GM21528 (cell line): ENCODE results near the gene GRIK3.
"Not testable (repeated sequence)": the region's sequence is repeated elsewhere in the genome, so short reads cannot be mapped to it uniquely, and the experiment has no call there.

Experiments used
- ATAC-seq: cut with Tn5 transposase; IDR thresholded peaks from one replicate; pipeline ENCODE4 v1.9.1; 2021; ENCODE audit warnings: mild to moderate bottlenecking, moderate library complexity; ENCODE audit not compliant: unreplicated experiment, low FRiP score

Gene GRIK3

DNA sequence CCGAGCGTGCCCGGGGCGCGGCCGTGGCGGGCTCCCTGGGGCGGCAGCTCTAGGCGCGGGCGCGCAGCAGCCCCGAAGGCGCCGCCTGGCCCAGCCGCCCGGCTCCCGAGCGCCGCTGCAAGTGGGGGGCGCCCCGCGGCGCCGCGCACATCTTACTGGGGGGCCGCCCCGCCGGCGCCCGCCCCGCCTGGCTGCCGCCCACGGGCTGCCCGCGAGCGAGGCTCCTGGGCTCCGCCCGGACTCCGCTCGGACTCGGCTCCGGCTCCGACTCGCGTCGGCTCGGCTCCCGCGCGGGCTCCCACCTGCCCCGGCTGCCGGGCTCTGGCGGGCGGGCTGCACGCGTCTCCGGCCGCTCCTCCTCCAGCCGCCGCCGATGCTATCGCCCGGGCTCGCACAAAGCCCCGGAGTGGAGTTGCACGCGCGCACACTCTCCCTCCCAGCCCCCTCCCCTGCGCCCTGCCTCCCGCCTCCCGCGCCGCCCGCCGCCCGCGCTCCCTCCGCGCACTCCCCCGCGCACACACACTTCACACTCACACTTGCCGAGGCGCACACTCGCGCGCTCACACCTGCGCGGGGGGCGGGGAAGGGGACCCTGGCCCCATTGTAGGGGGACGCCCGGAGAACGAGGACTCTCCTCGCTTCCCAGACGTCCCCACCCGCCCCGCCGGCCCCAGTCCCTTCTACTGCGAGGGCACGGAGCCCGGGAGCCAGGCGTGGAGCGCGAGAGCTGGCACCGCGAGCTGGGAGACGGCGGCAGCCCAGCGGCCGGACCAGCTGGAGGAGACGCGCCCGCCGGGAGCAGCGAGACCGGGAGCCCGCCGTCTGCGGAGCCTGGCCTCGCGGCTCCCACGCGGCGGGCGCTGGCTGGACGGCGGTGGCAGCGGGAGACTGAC, at the start of gene GRIK3:
GRIK3 (minus strand) TSS at position 395 of the 893 bp plus-strand sequence. CDS start 407 bp downstream, outside the sequence.
- no peak for ATAC-seq

DNA sequence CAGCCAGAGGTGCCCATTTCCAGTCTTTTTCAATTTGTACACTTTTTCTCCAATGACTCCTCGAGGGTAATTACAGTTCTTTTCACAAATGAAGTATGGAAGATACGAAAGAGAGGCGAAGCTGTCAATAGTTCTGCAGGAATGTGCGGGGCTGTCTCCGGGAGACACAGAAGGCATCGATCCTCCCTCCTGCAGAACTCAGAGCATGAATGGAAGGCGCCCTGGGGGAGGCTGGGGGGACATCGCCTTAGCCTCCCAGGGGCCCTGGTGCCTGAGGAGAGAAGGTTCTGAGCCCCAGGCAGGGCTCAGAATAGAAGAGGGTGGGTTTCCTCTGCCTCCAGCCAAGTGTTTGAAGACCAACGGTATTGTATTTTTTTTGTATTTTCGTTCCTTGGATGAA, 49.7 kb upstream of the GRIK3 start:
- no peak for ATAC-seq

DNA sequence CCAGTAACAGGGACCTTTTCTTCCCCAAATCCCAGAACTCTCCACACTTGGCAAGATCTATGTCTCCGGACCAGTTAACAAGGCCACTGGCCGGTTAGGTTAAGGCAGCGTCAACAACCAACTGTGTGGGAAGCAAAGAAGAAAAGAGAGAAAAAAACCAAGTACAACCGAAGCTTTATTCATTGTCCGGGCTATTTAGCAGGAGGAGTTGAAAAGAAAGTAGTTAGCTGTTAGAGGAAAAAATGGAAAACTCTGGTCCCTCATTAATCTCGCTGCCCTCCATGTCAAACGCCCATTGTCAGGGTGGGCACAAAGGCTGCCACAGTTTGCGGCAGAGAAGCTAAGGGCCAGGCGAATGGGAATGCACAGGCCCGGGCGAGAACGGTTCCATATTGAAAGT, 49.3 kb upstream of the GRIK3 start:
- ATAC-seq: no peak

DNA sequence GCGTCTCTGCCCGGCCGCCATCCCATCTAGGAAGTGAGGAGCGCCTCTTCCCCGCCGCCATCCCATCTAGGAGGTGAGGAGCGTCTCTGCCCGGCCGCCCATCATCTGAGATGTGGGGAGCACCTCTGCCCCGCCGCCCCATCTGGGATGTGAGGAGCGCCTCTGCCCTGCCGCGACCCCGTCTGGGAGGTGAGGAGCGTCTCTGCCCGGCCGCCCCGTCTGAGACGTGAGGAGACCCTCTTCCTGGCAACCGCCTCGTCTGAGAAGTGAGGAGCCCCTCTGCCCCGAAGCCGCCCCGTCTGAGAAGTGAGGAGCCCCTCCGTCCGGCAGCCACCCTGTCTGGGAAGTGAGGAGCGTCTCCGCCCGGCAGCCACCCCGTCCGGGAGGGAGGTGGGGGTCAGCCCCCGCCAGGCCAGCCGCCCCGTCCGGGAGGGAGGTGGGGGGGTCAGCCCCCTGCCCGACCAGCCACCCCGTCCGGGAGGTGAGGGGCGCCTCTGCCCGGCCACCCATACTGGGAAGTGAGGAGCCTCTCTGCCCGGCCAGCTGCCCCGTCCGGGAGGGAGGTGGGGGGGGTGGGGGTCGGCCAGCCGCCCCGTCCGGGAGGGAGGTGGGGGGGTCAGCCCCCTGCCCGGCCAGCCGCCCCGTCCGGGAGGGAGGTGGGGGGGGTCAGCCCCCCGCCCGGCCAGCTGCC, 46.1 kb upstream of the GRIK3 start:
- ATAC-seq: not testable (repeated sequence)

DNA sequence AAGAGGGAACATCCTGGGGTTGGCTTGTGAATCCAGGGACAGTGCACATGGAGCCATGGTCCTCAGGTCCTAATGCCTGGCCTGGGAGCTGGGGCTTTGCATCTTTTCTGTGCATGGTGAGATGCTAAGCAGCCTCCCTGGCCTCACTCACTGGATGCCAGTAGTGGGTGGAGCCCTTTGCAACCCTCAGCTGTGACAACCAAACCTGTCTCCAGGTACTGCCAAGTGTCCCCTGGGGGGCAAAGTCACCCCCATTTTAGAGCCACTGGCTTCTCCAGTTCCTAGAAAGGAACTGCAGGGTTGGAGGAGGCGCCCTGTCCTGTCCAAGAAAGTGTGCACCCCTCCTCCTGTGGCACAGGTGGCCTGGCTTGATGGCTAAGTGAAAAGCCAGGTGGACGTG, 44.6 kb upstream of the GRIK3 start:
- no peak for ATAC-seq

DNA sequence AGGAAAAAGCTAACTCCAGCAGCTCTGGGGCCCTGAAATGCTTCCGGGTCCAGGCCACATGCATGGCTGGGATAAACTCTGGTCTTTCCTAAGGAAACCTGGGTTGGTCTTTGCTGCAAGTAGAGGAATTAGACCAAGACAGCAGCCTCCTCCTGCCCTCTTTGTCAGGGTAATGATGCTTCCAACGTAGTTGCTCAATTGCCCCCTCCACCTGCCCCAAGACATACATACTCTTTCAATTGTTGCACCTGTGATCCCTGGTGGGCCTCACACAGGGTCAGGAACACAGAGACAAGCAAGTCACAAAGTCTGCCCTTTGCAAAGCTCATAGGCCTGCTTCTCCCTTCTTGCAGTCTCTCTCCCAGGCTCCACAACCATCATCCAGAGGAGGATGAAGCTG, 41.9 kb upstream of the GRIK3 start:
- no peak for ATAC-seq

DNA sequence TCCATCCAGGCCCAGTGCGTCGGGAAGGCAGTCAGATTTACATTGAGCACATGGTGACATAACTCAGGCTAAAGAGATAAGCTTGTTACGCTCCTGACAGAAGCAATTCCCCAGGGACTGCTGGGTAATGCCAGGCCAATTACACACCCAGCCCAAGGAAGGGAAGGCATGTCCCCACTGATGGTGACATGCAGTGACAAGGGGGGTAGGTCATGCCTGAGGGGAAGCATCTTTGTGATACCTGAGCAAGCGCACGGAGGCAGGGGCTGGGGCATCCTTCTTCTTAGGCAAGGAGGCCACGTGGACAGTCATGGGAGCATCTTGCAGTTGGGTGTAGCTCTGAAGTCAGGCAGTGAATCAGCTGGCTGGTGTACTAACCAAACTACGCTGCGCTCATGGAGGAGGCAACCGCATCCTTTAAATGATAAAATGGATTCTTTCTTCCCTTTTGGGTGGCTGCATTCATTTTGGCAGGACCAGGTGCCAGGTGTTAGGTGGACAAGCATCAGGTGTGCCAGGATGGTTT, 39.6 kb upstream of the GRIK3 start:
- ATAC-seq: no peak

DNA sequence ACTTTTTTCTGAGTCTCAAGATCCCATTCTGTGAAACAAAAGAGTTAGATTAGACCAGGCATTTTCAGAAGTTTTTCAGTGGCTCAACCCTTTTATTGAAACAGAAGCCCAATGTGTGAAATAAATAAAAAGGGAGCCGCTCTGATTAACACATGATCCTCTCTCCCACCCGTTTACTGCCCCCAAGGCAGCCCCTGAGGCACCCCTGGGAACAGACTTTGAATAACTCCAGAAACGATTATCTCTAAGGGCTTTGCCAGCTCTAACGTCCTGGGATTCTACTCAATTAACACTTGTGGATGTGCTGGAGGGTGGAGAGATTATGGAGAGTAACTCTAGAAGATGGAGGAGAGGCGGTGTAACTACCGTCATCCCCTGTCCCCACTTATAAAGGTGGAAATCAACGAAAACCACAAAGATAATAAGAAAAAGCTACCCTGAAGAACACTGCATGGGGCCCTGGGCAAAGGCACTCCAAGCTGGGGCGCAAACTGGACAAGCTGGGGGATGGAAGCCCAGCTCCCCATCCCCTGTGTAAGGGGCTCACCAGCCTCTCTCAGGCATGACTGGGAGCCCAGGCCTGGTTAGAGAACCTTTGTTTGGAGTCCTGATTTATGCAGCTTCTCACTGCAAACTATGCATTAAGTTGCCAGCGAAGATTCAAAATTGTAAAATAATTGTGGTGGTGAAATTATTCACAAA, 39.0 kb upstream of the GRIK3 start:
- no peak for ATAC-seq

DNA sequence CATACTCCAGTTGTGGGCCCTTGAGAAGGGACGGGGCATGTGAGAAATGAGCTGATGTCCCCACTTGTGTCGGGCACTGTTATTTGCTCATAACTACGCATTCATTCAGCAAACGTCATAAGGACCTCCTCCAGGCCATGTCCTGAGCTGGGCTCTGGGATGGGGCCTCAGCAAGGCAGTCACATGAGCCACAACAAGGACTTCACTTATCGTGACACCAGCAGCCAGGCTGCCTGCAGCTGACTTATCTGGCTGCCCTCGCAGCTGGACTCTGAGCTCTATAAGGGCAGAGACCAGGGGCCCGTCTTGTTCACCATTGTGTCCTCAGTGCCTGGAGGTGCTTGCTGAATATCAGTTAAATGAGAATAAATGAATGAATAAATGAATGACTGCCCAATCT, 37.5 kb upstream of the GRIK3 start:
- ATAC-seq: no peak

DNA sequence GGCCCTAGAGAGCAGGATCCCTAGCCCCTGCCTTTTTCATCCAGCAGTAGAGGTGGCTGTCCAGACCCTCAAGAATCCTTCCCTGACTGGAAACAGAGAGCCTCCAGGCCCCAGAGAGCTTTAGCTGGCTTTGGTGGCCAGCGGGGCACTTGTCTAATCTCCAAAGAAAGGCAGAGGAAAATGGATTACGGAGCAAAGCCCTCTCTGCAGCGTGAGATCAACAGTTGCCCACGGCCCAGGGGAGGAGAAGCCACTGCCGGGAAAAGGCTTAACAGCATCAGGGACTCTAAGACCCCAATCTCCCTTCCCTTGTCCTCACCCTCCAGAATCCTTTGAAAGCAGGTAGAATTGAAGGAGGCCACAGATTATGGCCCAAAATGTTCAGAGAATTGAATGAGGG, 35.8 kb upstream of the GRIK3 start:
- no peak for ATAC-seq

DNA sequence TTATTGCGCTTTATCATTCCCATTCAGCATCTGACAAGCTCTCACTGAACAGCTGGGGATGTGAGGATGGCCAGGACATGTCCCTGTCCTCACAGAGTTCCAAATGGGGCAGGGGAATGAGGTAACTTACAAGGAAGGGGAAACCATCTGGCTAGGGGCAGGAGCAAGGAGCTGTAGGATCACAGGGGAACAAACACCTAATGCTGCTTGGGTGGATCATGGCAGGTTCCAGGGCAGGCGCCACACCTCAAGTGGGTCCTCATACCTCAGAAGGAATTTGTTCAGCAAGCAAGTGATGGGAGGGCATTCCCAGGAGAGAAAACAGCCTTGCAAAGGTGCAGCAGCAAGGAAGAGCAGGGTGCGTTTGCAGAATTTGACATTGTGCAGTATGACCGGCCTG, 35.1 kb upstream of the GRIK3 start:
- no peak for ATAC-seq

DNA sequence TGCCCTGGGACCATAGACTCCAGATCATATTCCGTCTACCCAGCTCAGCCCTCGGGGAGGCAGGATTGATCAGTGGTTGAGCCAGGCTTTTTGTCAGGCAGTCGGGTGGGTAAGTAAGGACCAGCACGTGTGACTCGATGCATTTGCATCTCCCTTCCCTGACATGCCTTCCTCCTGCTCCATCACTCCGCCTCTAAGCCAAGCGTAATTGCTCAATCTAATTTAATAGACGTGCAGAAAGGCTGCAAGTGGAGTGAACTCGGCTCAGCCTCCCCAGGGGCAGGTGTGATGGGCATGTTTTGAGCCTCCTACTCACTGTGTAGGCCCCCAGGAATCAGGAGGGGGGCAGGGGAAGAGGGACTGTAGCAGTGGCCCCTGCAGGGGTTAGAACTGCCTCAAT, 34.6 kb upstream of the GRIK3 start:
- no peak for ATAC-seq

DNA sequence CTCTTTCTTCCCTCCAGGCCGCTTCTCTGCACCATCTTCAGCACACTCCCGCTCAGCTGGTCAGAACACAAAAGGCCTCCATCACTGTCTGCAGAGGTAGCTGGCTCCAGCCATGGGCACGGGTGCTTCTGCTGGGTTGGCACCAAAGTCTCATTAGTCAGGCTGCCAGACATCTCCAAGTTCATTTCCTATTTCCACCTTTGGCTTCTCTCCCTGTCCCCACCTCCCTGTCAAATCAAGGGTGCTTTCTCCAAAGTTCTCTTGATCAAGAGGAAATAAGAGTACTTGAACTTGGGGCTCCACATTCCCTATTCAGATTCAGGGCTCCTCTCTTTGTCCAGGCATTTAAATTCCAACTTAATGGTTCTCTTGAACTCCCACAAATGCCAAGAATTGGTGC, 33.9 kb upstream of the GRIK3 start:
- ATAC-seq: no peak

DNA sequence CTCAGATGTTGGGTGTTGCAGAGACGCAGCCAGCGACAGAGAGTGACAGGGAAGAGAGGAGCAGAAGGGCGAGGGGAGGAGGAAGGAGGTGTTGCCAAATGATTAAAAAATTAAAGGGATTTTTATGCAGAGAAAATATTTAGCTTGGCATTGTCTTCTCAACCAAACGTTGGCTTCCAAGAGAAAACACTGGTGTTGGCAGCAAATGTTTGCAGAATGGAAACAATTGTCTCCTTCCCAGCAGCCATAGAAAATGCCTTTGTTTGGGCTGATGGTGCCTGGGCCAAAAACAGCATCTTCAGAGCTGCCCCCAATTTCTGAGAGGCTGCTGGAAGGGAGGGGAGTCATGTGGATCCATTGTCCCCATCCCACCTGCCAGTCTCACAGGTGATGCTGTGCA, 29.7 kb upstream of the GRIK3 start:
- no peak for ATAC-seq

DNA sequence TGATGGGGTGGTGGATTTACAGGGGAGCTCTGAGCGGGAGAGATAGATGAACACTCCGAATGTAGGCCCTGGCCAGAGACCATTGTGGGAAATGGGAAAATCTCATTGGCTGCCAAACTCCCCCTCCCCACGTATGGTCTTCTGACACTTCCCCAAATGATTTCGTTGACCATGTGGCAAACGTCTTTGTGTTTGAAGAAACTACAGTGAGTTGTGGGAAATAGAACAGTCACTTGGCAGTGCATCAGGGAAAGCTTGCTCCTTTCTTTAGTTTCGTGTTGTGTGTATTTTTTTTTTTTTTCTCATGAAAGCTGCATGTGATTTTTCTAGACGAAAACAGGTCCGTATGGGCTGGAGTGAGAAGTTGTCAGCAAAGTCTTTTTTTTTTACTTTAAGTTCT, 25.0 kb upstream of the GRIK3 start:
- ATAC-seq: no peak

DNA sequence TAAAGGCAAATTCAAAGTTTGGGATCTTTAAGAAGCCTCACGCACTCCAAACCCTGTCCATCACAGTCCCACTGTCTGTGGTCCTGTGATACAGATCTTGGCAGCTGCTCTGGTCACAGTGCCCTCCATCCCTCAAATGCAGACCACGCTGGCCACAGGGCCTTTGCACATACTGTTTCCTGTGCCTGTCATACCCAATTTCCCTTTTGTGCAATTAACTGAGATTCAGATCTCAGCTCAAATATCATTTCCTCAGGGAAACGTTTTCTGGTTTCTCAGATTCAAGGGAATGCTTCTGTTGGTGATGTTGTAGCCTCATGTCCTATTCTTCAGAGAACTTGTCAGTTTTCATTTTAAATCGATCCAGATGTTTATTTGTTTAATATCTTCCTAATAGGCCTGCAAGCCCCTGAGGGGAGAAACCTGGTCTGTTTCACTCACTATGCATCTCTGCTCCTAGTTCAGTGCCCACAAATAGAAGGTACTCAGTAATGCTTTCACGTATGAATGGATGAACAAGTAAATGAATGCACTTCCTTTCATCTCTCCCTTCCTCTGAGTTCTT, 24.2 kb upstream of the GRIK3 start:
- ATAC-seq: no peak

DNA sequence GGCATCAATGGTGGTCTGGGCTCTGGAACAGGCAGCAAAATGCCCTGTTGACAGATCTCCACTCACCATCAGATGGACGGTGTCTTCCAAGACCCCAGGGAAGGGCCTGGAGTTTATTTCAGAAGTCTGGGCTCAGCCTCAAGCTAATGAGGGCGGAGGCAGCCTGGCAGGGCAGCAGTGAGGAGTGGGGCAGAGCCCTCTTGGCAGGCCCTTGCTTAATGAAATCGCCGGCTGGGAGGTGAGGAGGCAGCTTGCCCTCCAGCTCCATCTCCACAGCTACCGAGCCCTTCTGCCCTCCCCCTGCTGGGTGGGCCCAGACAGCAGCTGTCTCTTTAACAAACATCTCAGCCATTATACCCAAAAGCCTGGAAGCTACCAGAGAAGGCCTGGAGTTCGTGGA, 22.0 kb upstream of the GRIK3 start:
- no peak for ATAC-seq

DNA sequence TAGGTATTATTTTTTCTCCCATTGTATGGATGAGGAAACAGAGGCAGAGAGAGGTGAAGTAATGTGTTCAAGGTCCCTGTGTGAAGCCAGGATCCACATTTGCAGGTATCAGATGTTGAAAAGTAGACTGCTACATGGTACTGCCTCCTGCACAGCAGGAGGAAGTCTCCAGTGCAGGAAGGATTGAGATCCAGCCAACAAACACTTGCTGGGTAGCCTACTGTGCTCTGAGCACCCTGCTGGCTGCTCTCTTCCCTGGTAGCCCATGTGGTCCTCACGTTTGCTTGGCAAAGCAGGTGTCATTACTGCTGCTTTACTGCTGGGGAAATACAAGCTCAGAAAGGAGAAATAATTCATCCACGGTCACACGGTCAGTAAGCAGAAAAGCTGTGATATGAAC, 21.3 kb upstream of the GRIK3 start:
- no peak for ATAC-seq

DNA sequence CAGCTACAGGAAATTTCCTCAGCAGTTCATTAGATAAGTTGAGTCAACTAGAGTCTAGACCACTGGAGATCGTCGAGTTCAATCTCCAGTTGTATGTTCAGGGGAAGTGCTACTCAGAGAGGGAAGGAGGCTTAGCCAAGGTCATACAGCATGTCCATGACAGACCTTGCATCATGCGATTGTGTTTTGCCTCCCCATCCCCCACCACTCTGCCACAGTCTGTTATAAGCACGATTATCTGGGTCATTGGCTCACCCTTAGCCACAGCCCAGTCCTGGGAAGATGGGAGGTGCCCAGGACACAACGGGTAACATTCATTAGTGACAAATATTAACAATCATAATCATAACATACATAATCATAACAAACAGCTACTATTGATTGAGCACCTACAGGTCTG, 18.9 kb upstream of the GRIK3 start:
- ATAC-seq: no peak

DNA sequence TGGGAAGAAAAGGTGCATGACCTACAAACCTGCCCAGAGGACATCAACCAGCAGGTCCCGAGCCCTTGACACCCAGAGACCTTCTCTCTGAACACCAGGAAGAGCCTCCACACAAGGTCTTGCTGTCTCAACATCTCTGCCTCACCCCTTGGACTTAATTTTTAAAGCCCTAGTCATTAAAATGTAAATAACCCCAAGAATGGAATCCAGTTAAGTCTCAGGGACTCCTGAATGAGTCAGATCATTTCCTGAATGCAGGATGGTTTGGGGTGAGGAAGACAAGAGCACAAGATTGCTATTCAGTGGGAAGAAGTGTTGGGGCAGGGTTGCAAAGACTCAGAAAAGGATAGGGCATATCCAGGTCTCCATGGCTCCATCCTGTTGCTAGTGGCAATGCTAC, 17.8 kb upstream of the GRIK3 start:
- ATAC-seq: no peak

DNA sequence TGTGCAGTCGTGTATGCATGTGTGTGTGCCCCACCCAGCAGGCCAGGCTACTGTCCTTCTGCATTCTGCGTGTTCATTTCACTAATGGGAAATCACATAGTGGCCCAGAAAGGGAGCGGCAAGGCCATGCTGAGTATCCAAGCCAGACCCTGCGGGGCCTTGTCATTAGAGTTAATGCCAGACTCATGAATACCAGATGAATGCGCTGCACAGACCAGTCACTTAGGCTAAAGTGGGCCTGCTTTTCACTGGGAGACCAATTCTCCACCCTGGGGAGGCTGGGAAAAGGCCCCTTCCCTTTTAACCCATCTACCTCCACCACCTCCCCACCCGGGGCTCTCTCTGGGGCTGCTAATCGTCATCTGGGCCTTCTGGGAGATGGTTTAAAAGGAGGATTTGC, 17.0 kb upstream of the GRIK3 start:
- no peak for ATAC-seq
